Measurements from ENCODE around the gene C1orf167.

C1orf167 gene

DNA sequence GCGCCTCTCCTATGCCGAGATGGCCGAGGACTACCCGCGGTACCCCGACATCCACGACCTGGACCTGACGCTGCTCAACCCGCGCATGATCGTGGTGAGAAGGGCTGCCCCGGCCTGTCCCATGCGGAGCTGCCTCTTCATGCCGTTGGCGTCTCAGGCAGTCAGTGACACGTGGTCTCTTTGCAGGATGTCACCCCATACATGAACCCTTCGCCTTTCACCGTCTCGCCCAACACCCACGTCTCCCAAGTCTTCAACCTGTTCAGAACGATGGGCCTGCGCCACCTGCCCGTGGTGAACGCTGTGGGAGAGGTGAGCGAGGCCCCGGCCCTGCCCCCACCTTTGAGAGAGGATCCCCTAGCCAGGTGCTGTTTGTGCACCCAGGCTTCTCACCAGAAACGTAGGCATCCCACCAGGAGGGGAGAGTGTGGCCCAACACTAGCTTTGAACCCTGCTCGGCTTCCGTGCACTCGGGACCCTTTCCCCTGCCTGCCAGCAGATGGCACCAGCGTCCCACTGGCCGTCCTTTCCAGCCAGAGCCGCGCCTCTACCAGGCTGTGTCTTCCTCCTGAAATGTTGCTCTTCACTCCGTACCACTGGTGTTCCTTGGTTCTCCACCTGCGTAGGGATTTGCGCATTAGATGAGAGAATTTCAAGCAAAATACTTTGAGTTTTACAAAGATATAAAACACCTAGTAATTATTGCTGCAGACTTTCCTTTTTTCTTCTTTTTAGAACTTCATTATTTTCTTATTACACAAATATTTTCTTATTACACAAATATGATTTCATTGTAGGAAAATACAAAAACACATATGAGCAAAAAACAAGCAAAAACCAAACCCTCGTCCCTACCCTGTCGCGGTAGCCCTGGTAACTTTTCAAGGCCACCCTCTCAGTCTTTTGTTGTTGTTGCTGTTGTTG lies 76.6 kb downstream of the C1orf167 start:
- DNase-seq: no peak

Data from NCI-H2081 treated with DMSO at 0.1 percent for 48 hours (cell line).